ENCODE results near the gene FDX2. TPM values are rescaled to one million over a fixed set of nuclear protein-coding genes. Genes with fewer than 3 reads are reported as not detected.
"Not testable (repeated sequence)": the region's sequence is repeated elsewhere in the genome, so short reads cannot be mapped to it uniquely, and the experiment has no call there.

Gene FDX2
- total RNA-seq, 4 donors from 2014 or later, result 6.7 to 36.5 (median 16.6) TPM

- Histone ChIP-seq H3K9me3 (no peaks in the 10 kb centered on the region), H3K4me1 (peaks cover 0 to 19% (median 5%) of the 10 kb centered on the region in 3 donors), H3K27me3 (no peaks in the 10 kb centered on the region), H3K27ac (no peak overlapping the region), H3K36me3 (no peaks in the 10 kb centered on the region), H3K4me3 (no peak overlapping the region)
- WGBS, 2 donors (ENCODE audit: low coverage in 1 of 2), result 73 to 94% methylated on average over 2 to 4 of the region's 6 CpGs
- no peak for ATAC-seq
- no peak for TF ChIP-seq EP300 (IDR thresholded peaks at IDR 0.05)
- no peak for TF ChIP-seq POLR2AphosphoS5 (IDR thresholded peaks at IDR 0.05)
- TF ChIP-seq CTCF (IDR thresholded peaks at IDR 0.05), result no peak
- no peak for TF ChIP-seq POLR2A (IDR thresholded peaks at IDR 0.05)
Observed at GRCh38 chr19:10338940-10339339, 23.1 kb upstream of the FDX2 start.

- H3K4me3 ChIP-seq, ATAC-seq, H3K9me3 ChIP-seq, H3K36me3 ChIP-seq, H3K27me3 ChIP-seq, H3K27ac ChIP-seq: not testable (repeated sequence)
- peaks cover 0 to 36% (median 16%) of the 10 kb centered on the region in 3 donors for H3K4me1 ChIP-seq
- WGBS, 2 donors (ENCODE audit: low coverage in 1 of 2), result 80 to 94% methylated on average over 5 of the region's 9 CpGs
Observed at GRCh38 chr19:10336725-10337124, 20.9 kb upstream of the FDX2 start.

- no peak for ATAC-seq
- Histone ChIP-seq H3K27ac (peak overlapping the region in 3 of 4 donors; percentile 92 to 97 (median 94)), H3K27me3 (no peaks in the 10 kb centered on the region), H3K9me3 (no peaks in the 10 kb centered on the region), H3K4me1 (peaks cover 0 to 39% (median 17%) of the 10 kb centered on the region in 3 donors), H3K4me3 (peak overlapping the region in 1 of 2 donors; percentile 86), H3K36me3 (peaks cover 0 to 5% of the 10 kb centered on the region in 2 donors)
- no peak for TF ChIP-seq EP300 (IDR thresholded peaks at IDR 0.05)
- TF ChIP-seq CTCF (IDR thresholded peaks at IDR 0.05), result no peak
- no peak for TF ChIP-seq POLR2A (IDR thresholded peaks at IDR 0.05)
- no peak for TF ChIP-seq POLR2AphosphoS5 (IDR thresholded peaks at IDR 0.05)
- no CpG with 5 or more reads among the region's 26 CpGs for WGBS, 2 donors (ENCODE audit: low coverage in 1 of 2)
Observed at GRCh38 chr19:10335352-10335985, 19.7 kb upstream of the FDX2 start.

- ATAC-seq, result peak; percentile 85
- Histone ChIP-seq H3K36me3 (peaks cover 0 to 12% of the 10 kb centered on the region in 2 donors), H3K4me1 (peaks cover 0 to 39% (median 17%) of the 10 kb centered on the region in 3 donors), H3K27me3 (no peaks in the 10 kb centered on the region), H3K4me3 (peak overlapping the region; percentile 86), H3K27ac (peak overlapping the region; percentile 47 to 97 (median 93)), H3K9me3 (no peaks in the 10 kb centered on the region)
- TF ChIP-seq POLR2A (IDR thresholded peaks at IDR 0.05) (peak; percentile 33 to 45), CTCF (IDR thresholded peaks at IDR 0.05) (peak in 2 of 4 experiments; percentile 12 to 35), POLR2AphosphoS5 (IDR thresholded peaks at IDR 0.05) (peak; percentile 61), EP300 (IDR thresholded peaks at IDR 0.05) (no peak)
- 14% methylated on average over 18 of the region's 59 CpGs; no CpG with 5 or more reads in 1 of the 2 donors for WGBS, 2 donors (ENCODE audit: low coverage in 1 of 2)
Observed at GRCh38 chr19:10334588-10335351, 19.0 kb upstream of the FDX2 start.

GRCh38 chr19:10333758-10334587, 18.2 kb upstream of the FDX2 start:
- TF ChIP-seq CTCF (IDR thresholded peaks at IDR 0.05), result no peak
- no peak for TF ChIP-seq POLR2A (IDR thresholded peaks at IDR 0.05)
- no peak for TF ChIP-seq POLR2AphosphoS5 (IDR thresholded peaks at IDR 0.05)
- no peak for TF ChIP-seq EP300 (IDR thresholded peaks at IDR 0.05)
- H3K27ac ChIP-seq, result peak overlapping the region; percentile 47 to 97 (median 93)
- H3K4me1 ChIP-seq, result peaks cover 0 to 39% (median 17%) of the 10 kb centered on the region in 3 donors
- H3K9me3 ChIP-seq, result no peaks in the 10 kb centered on the region
- WGBS, 2 donors (ENCODE audit: low coverage in 1 of 2), result 0 to 17% methylated on average over 3 to 5 of the region's 44 CpGs
- ATAC-seq, result peak; percentile 2
- no peaks in the 10 kb centered on the region for H3K27me3 ChIP-seq
- H3K4me3 ChIP-seq, result peak overlapping the region; percentile 86
- H3K36me3 ChIP-seq, result peaks cover 0 to 20% of the 10 kb centered on the region in 2 donors
